Progenitor cell of endocrine pancreas (in vitro differentiated cells): Measurements from ENCODE around the gene CCSAP. TPM values are rescaled to one million over a fixed set of nuclear protein-coding genes. Genes with fewer than 3 reads are reported as not detected.

Experiments
- DNase-seq: peaks from one replicate; pipeline ENCODE4 v3.0.0; 2021; ENCODE audit warnings: low spot score; ENCODE audit not compliant: unreplicated experiment
- H3K27ac Mint-ChIP-seq: 2 replicates; pipeline ENCODE4 v1.8.0; 2021; ENCODE audit warnings: mild to moderate bottlenecking, moderate library complexity, mixed read lengths
- H3K27me3 Mint-ChIP-seq: 2 replicates; pipeline ENCODE4 v1.8.0; 2021; ENCODE audit warnings: mixed read lengths
- H3K36me3 Mint-ChIP-seq: 2 replicates; pipeline ENCODE4 v1.8.0; 2022; ENCODE audit warnings: mixed read lengths; ENCODE audit not compliant: insufficient read depth
- H3K4me1 Mint-ChIP-seq: 2 replicates; pipeline ENCODE4 v1.8.0; 2021; ENCODE audit warnings: low read depth, mixed read lengths
- H3K4me3 Mint-ChIP-seq: 2 replicates; pipeline ENCODE4 v1.8.0; 2021; ENCODE audit warnings: low read depth, mild to moderate bottlenecking, moderate library complexity, mixed read lengths
- H3K9me3 Mint-ChIP-seq: 2 replicates; pipeline ENCODE4 v1.8.0; 2021; ENCODE audit warnings: low read depth, mixed read lengths
- CTCF ChIP-seq: fragments of 200-600 bp; sonication (generic); IDR thresholded peaks from one replicate; pipeline ENCODE4 v1.5.0; 2021; ENCODE audit warnings: antibody characterized with exemption, mild to moderate bottlenecking; ENCODE audit not compliant: unreplicated experiment
- total RNA-seq: library from RNA; stranded (reverse); gene quantifications from 2 replicates; pipeline ENCODE4 v1.2.1, GENCODE V29; 2021

Gene CCSAP
- total RNA-seq, 1 donor from 2014 or later: 10.9 TPM

GRCh38 chr1:229283183-229283611 is 59.6 kb downstream of the CCSAP start:
- no peaks in the 10 kb centered on the region for H3K27me3 Mint-ChIP-seq
- H3K4me3 Mint-ChIP-seq: no peak overlapping the region
- TF ChIP-seq CTCF: no peak
- H3K4me1 Mint-ChIP-seq: peaks cover 29% of the 10 kb centered on the region
- H3K36me3 Mint-ChIP-seq: no peaks in the 10 kb centered on the region
- no peaks in the 10 kb centered on the region for H3K9me3 Mint-ChIP-seq
- DNase-seq: no peak
- no peak overlapping the region for H3K27ac Mint-ChIP-seq

GRCh38 chr1:229282295-229282823 is 60.5 kb downstream of the CCSAP start:
- Mint-ChIP-seq H3K4me3 (no peak overlapping the region), H3K36me3 (no peaks in the 10 kb centered on the region), H3K27ac (peak overlapping the region; percentile 29), H3K9me3 (no peaks in the 10 kb centered on the region), H3K4me1 (peaks cover 29% of the 10 kb centered on the region), H3K27me3 (no peaks in the 10 kb centered on the region)
- no peak for TF ChIP-seq CTCF
- DNase-seq: no peak

- no peak for DNase-seq
- no peak overlapping the region for H3K4me3 Mint-ChIP-seq
- no peaks in the 10 kb centered on the region for H3K9me3 Mint-ChIP-seq
- H3K27me3 Mint-ChIP-seq: no peaks in the 10 kb centered on the region
- no peak for TF ChIP-seq CTCF
- H3K4me1 Mint-ChIP-seq: peaks cover 29% of the 10 kb centered on the region
- H3K36me3 Mint-ChIP-seq: no peaks in the 10 kb centered on the region
- H3K27ac Mint-ChIP-seq: no peak overlapping the region
Measured at GRCh38 chr1:229281339-229281926, 61.4 kb downstream of the CCSAP start.

- Mint-ChIP-seq H3K36me3 (no peaks in the 10 kb centered on the region), H3K9me3 (no peaks in the 10 kb centered on the region), H3K27me3 (no peaks in the 10 kb centered on the region), H3K27ac (no peak overlapping the region), H3K4me3 (no peak overlapping the region), H3K4me1 (peaks cover 34% of the 10 kb centered on the region)
- no peak for DNase-seq
- no peak for TF ChIP-seq CTCF
Measured at GRCh38 chr1:229280921-229281320, 61.9 kb downstream of the CCSAP start.

- Mint-ChIP-seq H3K27ac (no peak overlapping the region), H3K27me3 (no peaks in the 10 kb centered on the region), H3K36me3 (peaks cover 1% of the 10 kb centered on the region), H3K4me1 (peaks cover 33% of the 10 kb centered on the region), H3K9me3 (no peaks in the 10 kb centered on the region), H3K4me3 (no peak overlapping the region)
- TF ChIP-seq CTCF: no peak
- no peak for DNase-seq
Measured at GRCh38 chr1:229280037-229280828, 62.6 kb downstream of the CCSAP start.
